ENCODE data around the gene TMEM201. TPM values are rescaled to one million over a fixed set of nuclear protein-coding genes. Genes with fewer than 3 reads are reported as not detected.

TMEM201 gene
- total and polyA plus RNA-seq, 2 of the 13 experiments (the other 11 are each of a cell fraction or from before 2014, with no cell fraction given): 1.5 to 8.2 TPM

- TF ChIP-seq HOMEZ (CRISPR knock-in tag; IDR thresholded peaks at IDR 0.05; ENCODE audit: low read depth) (0 out of 2 replicates have a peak, but pooled peaks have one; percentile 30), ZSCAN9 (CRISPR knock-in tag; IDR thresholded peaks at IDR 0.05; ENCODE audit: borderline replicate concordance) (peak; percentile 75; the same call in 1 of the 2 replicates), ZFY (CRISPR knock-in tag; IDR thresholded peaks at IDR 0.05) (peak; percentile 86), DR1 (CRISPR knock-in tag; IDR thresholded peaks at IDR 0.05) (peak; percentile 64; the same call in 1 of the 2 replicates), MYNN (CRISPR knock-in tag; IDR thresholded peaks at IDR 0.05; ENCODE audit: low read depth) (no peak), ZNF556 (CRISPR knock-in tag; IDR thresholded peaks at IDR 0.05; ENCODE audit: borderline replicate concordance) (no peak), SOX6 (IDR thresholded peaks at IDR 0.05) (no peak), SOX6 (CRISPR knock-in tag; IDR thresholded peaks at IDR 0.05) (peak; percentile 41), AHR (CRISPR knock-in tag; IDR thresholded peaks at IDR 0.05) (no peak), ZNF790 (CRISPR knock-in tag; IDR thresholded peaks at IDR 0.05; ENCODE audit: borderline replicate concordance) (peak; percentile 19; the same call in 1 of the 2 replicates), ARID4A (CRISPR knock-in tag; IDR thresholded peaks at IDR 0.05; ENCODE audit: borderline replicate concordance) (peak; percentile 72), THAP11 (CRISPR knock-in tag; IDR thresholded peaks at IDR 0.05) (0 out of 2 replicates have a peak, but pooled peaks have one; percentile 38), ASH2L (IDR thresholded peaks at IDR 0.05; ENCODE audit: insufficient read length, low read depth, low read length) (peak; percentile 33), HOXA5 (CRISPR knock-in tag; IDR thresholded peaks at IDR 0.05) (peak; percentile 33; the same call in 1 of the 2 replicates), ELF3 (CRISPR knock-in tag; IDR thresholded peaks at IDR 0.05) (peak; percentile 42), RFXANK (CRISPR knock-in tag; IDR thresholded peaks at IDR 0.05) (0 out of 2 replicates have a peak, but pooled peaks have one; percentile 29), TFE3 (CRISPR knock-in tag; IDR thresholded peaks at IDR 0.05) (peak; percentile 64), ZNF768 (CRISPR knock-in tag; IDR thresholded peaks at IDR 0.05) (peak; percentile 5), ELF1 (CRISPR knock-in tag; IDR thresholded peaks at IDR 0.05) (peak; percentile 14; the same call in 1 of the 2 replicates), ZNF784 (CRISPR knock-in tag; IDR thresholded peaks at IDR 0.05; ENCODE audit: borderline replicate concordance) (0 out of 2 replicates have a peak, but pooled peaks have one; percentile 3), TBX2 (CRISPR knock-in tag; IDR thresholded peaks at IDR 0.05; ENCODE audit: borderline replicate concordance) (peak; percentile 37; the same call in 1 of the 2 replicates)
Measured at GRCh38 chr1:9539165-9539828, 49.4 kb upstream of the TMEM201 start, which contains the start of gene SLC25A33 (continued).
